Activated naive CD4-positive, alpha-beta T cell treated with anti-CD3 and anti-CD28 coated beads for 36 hours (primary cell): Measurements from ENCODE around the gene ATP6V1C2. TPM values are rescaled to one million over a fixed set of nuclear protein-coding genes. Genes with fewer than 3 reads are reported as not detected.
"Not testable (repeated sequence)": the region's sequence is repeated elsewhere in the genome, so short reads cannot be mapped to it uniquely, and the experiment has no call there.

ENCODE experiments used
- CTCF ChIA-PET: fragments of 350-600 bp; sonication (Branson Sonifier 250); formaldehyde crosslinking; loops from one replicate; lab custom pipeline; 2021; ENCODE audit warnings: antibody characterized with exemption; lab: Charles Lee
- DNase-seq: peaks from one replicate; pipeline ENCODE4 v3.0.0-alpha.2; 2020
- H3K27ac Mint-ChIP-seq: one replicate; pipeline ENCODE4 v1.8.0; 2021; ENCODE audit warnings: mild to moderate bottlenecking, mixed read lengths
- H3K27me3 Mint-ChIP-seq: one replicate; pipeline ENCODE4 v1.8.0; 2021; ENCODE audit warnings: low read depth, mixed read lengths
- H3K36me3 Mint-ChIP-seq: one replicate; pipeline ENCODE4 v1.8.0; 2021; ENCODE audit warnings: low read depth, mixed read lengths
- H3K4me1 Mint-ChIP-seq: one replicate; pipeline ENCODE4 v1.8.0; 2021; ENCODE audit warnings: low read depth, mixed read lengths
- H3K4me3 Mint-ChIP-seq: one replicate; pipeline ENCODE4 v1.8.0; 2021; ENCODE audit warnings: mild to moderate bottlenecking, moderate library complexity, mixed read lengths
- H3K9me3 Mint-ChIP-seq: one replicate; pipeline ENCODE4 v1.8.0; 2021; ENCODE audit warnings: mixed read lengths
- intact Hi-C: fragments of 100-400 bp; cut with micrococcal nuclease; formaldehyde crosslinking; loops from one replicate; pipeline ENCODE4 v1.15.1; 2023
- total RNA-seq, 2 experiments: library from RNA; stranded (reverse); gene quantifications; one replicate each; pipeline ENCODE4 v1.2.3, GENCODE V29; 2021

The ATP6V1C2 gene
- total RNA-seq, 2 experiments from 2014 or later: not detected

DNA sequence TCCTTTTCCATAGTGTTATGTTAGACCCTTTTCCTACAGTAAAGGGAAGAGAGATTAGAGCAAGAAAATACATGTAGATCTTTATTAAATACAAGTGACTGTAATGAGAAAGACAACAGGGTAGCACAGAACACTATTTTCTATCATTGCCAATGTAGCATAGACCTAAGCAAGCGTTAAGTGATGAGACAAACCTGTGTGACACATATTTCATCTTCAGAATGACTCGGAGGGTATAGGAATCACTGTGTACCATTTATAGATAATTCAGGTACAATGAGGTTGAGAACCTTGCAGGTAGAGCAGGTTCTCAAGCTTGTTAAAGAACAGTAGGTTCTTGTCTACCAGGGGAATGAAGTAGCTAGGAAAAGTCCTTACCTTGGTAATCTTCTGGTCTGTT, 75.3 kb downstream of the ATP6V1C2 start:
- peaks cover 20% of the 10 kb centered on the region for H3K4me1 Mint-ChIP-seq
- H3K27me3 Mint-ChIP-seq: no peaks in the 10 kb centered on the region
- H3K4me3 Mint-ChIP-seq: no peak overlapping the region
- peaks cover 29% of the 10 kb centered on the region for H3K36me3 Mint-ChIP-seq
- CTCF ChIA-PET: interaction anchor here (0.6 kb wide), 2 partner anchors 325 to 681 kb away, joined by 3 to 5 read pairs; no protein-coding TSS in a partner anchor
- no peaks in the 10 kb centered on the region for H3K9me3 Mint-ChIP-seq
- DNase-seq: no peak
- intact Hi-C loops: no loop called here
- no peak overlapping the region for H3K27ac Mint-ChIP-seq

DNA sequence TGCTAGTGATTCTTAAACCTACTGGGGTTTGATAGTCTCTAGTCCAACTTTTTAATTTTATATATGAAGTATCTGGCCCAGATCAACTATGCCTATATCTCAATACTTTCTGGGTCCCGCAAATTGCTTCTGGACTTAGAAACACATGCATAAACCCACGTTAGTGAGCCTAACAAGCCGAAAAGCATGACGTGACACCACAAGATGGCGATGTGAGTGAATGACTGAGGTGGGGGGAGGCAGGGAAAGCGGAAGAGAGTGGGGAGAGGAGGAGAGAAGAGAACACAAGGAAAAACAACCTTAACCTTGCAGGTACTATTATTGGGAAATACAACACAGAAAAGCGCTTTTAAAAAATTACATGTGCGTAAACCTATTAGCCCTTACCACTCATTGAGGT, 77.4 kb downstream of the ATP6V1C2 start:
- Mint-ChIP-seq H3K9me3 (no peaks in the 10 kb centered on the region), H3K4me1 (peaks cover 17% of the 10 kb centered on the region), H3K27me3 (no peaks in the 10 kb centered on the region), H3K36me3 (peaks cover 20% of the 10 kb centered on the region), H3K27ac (no peak overlapping the region), H3K4me3 (no peak overlapping the region)
- intact Hi-C loops: no loop called here
- DNase-seq: no peak
- CTCF ChIA-PET: no interaction called here

DNA sequence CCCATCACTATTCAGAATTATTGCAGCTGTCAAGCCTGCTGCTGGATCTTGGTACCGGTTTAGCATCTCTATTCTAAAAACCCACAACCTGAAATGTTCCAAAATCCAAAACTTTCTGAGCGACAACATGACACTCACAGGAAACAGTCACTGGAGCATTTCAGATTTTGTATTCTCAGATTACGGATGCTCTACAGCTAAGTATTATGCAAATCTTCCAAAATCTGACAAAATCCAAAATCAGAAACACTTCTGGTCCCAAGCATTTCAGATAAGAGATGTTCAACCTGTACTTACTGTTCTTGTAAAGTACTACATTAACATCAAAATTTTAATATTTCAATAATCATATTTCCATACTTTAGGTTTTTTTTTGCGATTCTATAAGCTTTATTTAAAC, 78.7 kb downstream of the ATP6V1C2 start:
- H3K4me1 Mint-ChIP-seq: peaks cover 17% of the 10 kb centered on the region
- DNase-seq: no peak
- H3K9me3 Mint-ChIP-seq: no peaks in the 10 kb centered on the region
- H3K27me3 Mint-ChIP-seq: no peaks in the 10 kb centered on the region
- H3K27ac Mint-ChIP-seq: no peak overlapping the region
- peaks cover 18% of the 10 kb centered on the region for H3K36me3 Mint-ChIP-seq
- intact Hi-C loops: no loop called here
- CTCF ChIA-PET: no interaction called here
- H3K4me3 Mint-ChIP-seq: no peak overlapping the region

DNA sequence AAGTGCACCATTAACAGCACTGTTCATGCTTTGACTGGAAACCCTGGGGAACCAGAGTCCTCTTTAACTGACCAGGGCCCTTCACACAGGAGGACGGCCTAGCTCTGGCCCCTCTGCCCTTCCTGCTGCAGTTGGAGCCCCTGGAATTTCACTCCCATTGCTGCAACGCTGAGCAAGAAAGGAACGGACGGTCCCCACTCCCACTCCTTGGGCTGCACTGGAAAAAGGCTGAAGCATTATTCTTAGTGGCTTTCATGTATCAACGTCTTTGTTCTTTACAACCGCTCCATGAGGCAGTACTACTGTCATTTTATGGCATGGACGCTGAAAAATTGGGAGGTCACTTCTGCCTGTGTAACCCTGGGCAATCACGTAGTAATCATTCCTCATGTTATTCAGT, 81.2 kb downstream of the ATP6V1C2 start:
- intact Hi-C loops: no loop called here
- CTCF ChIA-PET: interaction anchor here (0.6 to 1.3 kb wide), 3 partner anchors 10 to 184 kb away, joined by 3 to 4 read pairs (median 3); no protein-coding TSS in a partner anchor

DNA sequence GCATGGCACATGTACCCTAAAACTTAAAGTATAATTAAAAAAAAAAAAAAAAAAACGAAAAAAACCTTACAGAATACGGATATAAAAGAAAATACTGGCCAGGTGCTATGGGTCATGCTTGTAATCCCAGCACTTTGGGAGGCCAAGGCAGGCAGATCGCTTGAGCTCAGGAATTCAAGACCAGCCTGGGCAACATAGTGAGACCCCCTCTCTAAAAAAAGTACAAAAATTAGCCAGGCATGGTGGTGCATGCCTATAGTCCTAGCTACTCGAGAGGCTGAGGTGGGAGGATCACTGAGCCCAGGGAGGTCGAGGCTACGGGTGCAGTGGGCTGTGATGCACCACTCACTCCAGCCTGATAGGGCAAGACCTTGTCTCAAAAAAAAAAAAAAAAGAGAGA, 84.6 kb downstream of the ATP6V1C2 start:
- H3K27ac Mint-ChIP-seq, H3K4me3 Mint-ChIP-seq, DNase-seq, intact Hi-C loops, CTCF ChIA-PET, H3K27me3 Mint-ChIP-seq, H3K9me3 Mint-ChIP-seq: not testable (repeated sequence)
- Mint-ChIP-seq H3K36me3 (peaks cover 16% of the 10 kb centered on the region), H3K4me1 (peaks cover 40% of the 10 kb centered on the region)

More for the DNA sequence above, 81.2 kb downstream of the ATP6V1C2 start:
- H3K9me3 Mint-ChIP-seq: no peaks in the 10 kb centered on the region
- H3K4me1 Mint-ChIP-seq: peaks cover 12% of the 10 kb centered on the region
- H3K27me3 Mint-ChIP-seq: no peaks in the 10 kb centered on the region
- no peak overlapping the region for H3K4me3 Mint-ChIP-seq
- peaks cover 14% of the 10 kb centered on the region for H3K36me3 Mint-ChIP-seq
- H3K27ac Mint-ChIP-seq: no peak overlapping the region
- DNase-seq: no peak

DNA sequence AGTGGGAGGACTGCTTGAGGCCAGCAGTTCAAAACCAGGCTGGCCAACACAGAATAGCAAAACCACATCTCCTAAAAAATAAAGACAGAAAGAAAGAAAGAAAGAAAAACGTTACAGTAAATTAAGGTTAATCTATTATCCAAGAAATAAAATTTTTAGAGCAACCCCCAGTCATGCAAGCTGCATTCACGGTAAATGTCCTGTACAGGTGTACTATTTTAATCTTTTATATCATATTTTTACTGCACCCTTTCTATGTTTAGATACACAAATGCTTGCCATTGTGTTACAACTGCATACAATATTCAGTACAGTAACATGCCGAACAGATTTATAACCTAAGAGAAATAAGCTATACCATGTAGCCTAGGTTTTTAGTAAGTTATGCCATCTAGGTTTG, 85.1 kb downstream of the ATP6V1C2 start:
- CTCF ChIA-PET: no interaction called here
- H3K4me3 Mint-ChIP-seq: no peak overlapping the region
- no peak overlapping the region for H3K27ac Mint-ChIP-seq
- H3K36me3 Mint-ChIP-seq: peaks cover 14% of the 10 kb centered on the region
- intact Hi-C loops: no loop called here
- no peak for DNase-seq
- H3K4me1 Mint-ChIP-seq: peaks cover 45% of the 10 kb centered on the region
- no peaks in the 10 kb centered on the region for H3K27me3 Mint-ChIP-seq
- H3K9me3 Mint-ChIP-seq: no peaks in the 10 kb centered on the region

DNA sequence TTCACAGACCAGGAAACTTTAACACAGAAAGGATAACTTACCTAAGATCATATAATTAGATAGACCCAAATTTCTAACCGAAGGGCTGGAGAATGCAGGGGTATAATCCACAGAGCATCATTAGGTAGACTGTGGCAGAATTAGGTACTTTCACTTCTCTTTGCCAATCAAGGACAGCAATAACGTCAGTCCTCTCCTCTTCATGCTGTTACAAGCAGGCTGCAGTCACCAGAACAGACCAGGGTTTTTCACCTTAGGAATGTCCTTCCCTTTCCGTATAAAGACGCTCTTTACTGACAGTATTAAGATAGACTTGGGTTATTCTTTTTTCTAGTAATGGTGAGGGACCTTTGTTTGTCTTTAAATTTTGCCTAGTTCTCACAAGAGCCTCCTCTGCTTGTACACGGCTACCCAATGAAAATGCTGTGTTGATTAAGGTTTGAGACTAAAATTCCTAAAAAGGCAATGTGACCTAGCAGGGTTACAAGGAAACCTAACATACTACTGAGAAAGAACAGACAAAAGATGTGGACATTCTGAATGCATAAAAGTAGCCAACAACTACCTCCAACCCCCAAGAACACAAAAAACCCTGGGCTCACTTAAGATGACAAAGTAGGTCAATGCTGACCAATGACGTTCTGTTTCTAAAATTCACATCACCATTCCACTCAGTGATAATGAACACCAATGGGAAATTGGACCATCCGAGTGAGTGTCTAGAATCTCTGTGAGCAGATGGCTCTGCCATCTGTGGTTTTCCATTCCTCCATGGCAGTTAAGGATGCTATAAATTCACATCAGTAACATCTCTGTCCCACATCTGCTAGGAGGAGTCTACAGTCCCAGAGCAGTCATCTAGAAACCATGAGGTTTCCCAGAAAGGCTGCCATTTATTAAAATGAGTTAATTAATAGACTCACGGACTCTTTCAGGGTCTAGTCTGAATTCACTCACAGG, 89.1 kb downstream of the ATP6V1C2 start:
- DNase-seq: no peak
- H3K27me3 Mint-ChIP-seq: no peaks in the 10 kb centered on the region
- H3K4me3 Mint-ChIP-seq: peak overlapping the region; percentile 85
- peak overlapping the region; percentile 85 for H3K27ac Mint-ChIP-seq
- H3K4me1 Mint-ChIP-seq: peaks cover 41% of the 10 kb centered on the region
- CTCF ChIA-PET: no interaction called here
- intact Hi-C loops: loop anchor here (5.0 kb wide), 6 partner anchors 118 to 937 kb away; partner anchors contain the start of genes LPIN1, ODC1, ROCK2 and RRM2
- no peaks in the 10 kb centered on the region for H3K9me3 Mint-ChIP-seq
- H3K36me3 Mint-ChIP-seq: peaks cover 11% of the 10 kb centered on the region

DNA sequence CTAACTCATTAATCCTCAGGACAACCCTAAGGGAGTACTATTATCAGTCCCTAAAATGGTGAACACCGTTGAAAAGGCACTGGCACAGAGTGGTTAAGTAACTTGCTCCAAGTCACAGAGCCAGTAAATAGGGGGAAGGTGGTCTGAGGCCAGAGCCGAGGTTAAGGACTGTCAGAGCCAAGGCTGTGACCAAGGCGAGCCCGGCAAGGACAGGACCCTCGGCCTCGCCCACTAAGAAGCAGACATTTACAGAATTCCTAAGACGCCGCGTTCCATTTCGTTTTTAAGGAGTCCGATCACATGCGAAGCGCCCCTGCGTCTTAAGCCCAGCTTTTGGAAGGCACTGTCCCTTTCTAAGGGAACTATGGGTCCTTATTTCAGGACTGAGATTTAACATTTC, 90.1 kb downstream of the ATP6V1C2 start:
- Mint-ChIP-seq H3K4me1 (peaks cover 41% of the 10 kb centered on the region), H3K4me3 (peak overlapping the region; percentile 85), H3K9me3 (no peaks in the 10 kb centered on the region), H3K36me3 (peaks cover 11% of the 10 kb centered on the region), H3K27ac (peak overlapping the region; percentile 85), H3K27me3 (no peaks in the 10 kb centered on the region)
- CTCF ChIA-PET: interaction anchor here (1.5 kb wide), 1 partner anchor 313 kb away, joined by 6 read pairs; no protein-coding TSS in a partner anchor
- intact Hi-C loops: loop anchor here (5.0 kb wide), 6 partner anchors 119 to 936 kb away; partner anchors contain the start of genes LPIN1, ODC1, ROCK2 and RRM2
- no peak for DNase-seq

DNA sequence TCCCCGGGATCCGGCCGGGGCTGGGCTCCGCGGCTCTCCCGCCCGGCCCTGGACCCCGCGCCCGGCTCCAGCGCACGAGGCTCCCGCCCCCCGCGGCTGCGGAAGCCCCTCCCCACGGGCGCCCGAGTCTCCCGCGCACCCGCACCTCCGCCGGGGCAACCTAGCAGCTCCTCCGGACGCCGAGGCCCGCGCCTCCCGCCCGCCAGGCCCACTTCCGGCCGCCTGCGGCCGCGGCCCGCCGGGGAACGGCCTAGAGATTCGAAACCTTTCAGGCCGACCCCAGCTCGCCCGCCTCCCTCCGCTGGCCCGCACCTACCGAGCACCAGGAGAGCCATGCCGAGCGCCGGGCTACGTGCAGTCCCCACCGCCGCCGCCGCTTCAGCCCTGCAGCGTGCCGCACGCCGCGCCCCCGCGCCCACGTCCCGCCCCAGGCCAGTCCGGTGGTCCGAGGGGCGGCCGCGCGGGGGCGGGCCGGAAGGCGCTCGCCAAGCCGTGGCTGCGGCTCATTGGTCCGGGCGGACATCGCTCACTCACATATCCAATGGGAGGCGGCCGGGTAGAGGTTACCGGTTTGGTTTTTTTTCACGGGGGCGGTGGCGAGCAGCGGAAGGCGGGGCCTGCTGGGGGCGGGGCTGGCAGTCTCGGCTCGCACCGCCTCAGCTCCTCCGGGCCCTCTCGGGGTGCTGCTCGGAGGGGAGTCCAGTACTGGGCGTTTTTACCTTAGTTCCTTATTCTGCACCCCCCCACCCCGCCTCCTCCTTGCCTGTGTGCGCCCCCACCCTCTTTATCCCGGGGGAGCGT, 91.1 kb downstream of the ATP6V1C2 start, which contains the start of gene PDIA6:
TSS of gene PDIA6 (minus strand) at position 424 of the 801 bp plus-strand sequence. CDS start at position 335, 89 bp downstream.
- Mint-ChIP-seq H3K4me3 (peak within 1 kb of the TSS; percentile 85), H3K36me3 (peaks cover 9% of the 10 kb centered on the region), H3K27me3 (no peaks in the 10 kb centered on the region), H3K4me1 (peaks cover 34% of the 10 kb centered on the region), H3K9me3 (no peaks in the 10 kb centered on the region), H3K27ac (peak within 1 kb of the TSS; percentile 85)
- intact Hi-C loops: loop anchor here (1.0 to 5.0 kb wide), 8 partner anchors 120 to 935 kb away; partner anchors contain the start of genes LPIN1, ODC1, ROCK2 and RRM2
- peak; percentile 96 for DNase-seq
- CTCF ChIA-PET: interaction anchor here (0.6 to 1.5 kb wide), 4 partner anchors 20 to 317 kb away, joined by 3 to 6 read pairs (median 6); no protein-coding TSS in a partner anchor

DNA sequence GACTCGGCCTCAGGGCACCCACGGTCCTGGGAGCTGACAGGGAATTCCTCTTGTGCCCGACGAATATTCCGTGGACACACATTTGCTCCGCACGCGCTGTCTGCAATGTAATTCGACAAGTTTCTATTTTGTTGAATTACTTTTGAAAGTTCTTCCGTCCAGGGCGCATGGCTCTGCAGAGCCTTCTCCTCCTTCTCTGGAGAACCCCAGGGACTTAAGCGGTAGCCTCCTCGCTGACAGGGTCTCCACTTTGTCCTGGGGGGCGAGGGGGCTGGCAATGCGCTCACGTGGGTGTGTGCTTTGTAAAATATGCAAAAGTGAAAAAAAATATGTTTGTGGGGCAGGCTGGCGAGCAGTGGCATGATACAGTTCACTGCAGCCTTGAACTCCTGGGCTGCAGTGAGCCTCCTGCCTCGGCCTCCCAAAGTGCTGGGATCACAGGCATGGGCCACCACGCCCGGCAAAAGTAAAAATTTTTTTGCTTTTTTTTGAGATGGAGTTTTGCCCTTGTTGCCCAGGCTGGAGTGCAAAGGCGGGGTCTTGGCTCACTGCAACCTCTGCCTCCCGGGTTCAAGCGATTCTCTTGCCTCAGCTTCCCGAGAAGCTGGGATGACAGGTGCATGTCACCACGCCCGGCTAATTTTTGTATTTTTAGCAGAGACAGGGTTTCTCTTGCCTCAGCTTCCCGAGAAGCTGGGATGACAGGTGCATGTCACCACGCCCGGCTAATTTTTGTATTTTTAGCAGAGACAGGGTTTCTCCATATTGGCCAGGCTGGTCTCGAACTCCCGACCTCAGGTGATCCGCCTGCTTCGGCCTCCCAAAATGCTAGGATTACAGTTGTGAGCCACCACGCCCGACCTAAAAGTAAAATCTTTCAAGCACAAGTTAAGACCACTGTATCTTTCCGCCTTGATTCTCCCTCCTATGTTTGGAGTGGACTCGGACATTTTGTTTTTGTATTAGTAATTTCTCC, 92.0 kb downstream of the ATP6V1C2 start:
- not testable (repeated sequence) for H3K27me3 Mint-ChIP-seq, H3K36me3 Mint-ChIP-seq, H3K9me3 Mint-ChIP-seq, DNase-seq
- CTCF ChIA-PET: interaction anchor here (0.7 to 1.5 kb wide), 2 partner anchors 19 to 22 kb away, joined by 3 to 6 read pairs; no protein-coding TSS in a partner anchor
- H3K4me1 Mint-ChIP-seq: peaks cover 27% of the 10 kb centered on the region
- H3K4me3 Mint-ChIP-seq: peak overlapping the region; percentile 77
- intact Hi-C loops: loop anchor here (2.0 to 5.0 kb wide), 7 partner anchors 121 to 934 kb away; partner anchors contain the start of genes LPIN1, ODC1, ROCK2 and RRM2
- peak overlapping the region; percentile 68 for H3K27ac Mint-ChIP-seq

DNA sequence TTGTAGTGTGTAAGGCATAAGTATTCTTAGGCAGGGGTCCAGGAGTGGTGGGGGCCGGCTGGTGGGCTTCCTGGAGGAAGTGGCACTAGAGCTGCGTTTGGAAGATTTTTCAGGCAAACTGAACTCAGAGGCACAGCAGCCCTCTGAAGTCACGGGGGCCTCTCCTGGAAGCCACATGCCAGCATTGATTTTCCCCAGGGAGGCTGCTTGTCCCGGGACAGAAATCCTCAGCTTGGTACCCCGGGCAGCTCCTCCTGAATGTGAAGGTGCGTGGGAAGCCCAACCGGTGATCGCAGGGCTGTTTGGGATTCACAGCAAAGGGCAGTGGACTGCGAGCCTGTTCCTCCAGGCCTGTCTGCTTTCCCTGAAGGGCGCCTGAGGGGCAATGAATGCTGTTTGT, 92.7 kb downstream of the ATP6V1C2 start:
- Mint-ChIP-seq H3K4me3 (no peak overlapping the region), H3K27me3 (no peaks in the 10 kb centered on the region), H3K27ac (no peak overlapping the region), H3K36me3 (peaks cover 3% of the 10 kb centered on the region), H3K4me1 (peaks cover 21% of the 10 kb centered on the region), H3K9me3 (no peaks in the 10 kb centered on the region)
- no peak for DNase-seq
- intact Hi-C loops: loop anchor here (5.0 kb wide), 6 partner anchors 122 to 933 kb away; partner anchors contain the start of genes LPIN1, ODC1, ROCK2 and RRM2
- CTCF ChIA-PET: interaction anchor here (0.7 to 1.5 kb wide), 2 partner anchors 18 to 22 kb away, joined by 3 to 6 read pairs; no protein-coding TSS in a partner anchor
